ENCODE results near the gene MARK2.

DNA sequence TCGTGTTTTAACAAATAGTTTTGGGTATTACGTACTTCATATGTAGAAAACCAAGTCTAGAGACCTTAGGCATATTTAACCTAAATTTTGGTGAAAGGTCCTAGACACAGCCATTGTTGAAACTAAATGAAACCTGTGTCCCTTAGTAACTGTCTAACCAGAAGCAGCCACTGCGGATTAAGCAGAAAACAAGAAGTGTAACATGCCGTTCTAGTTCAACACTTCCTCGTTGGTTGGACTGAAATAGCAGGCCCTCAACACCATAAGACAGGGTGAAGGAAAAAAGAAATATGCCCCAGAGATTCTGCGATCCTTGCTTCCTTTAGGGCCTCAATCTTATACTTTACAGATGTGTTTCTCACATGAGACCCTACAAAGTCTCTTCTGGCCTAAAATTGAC is 101.9 kb downstream of the MARK2 start:
- TF ChIP-seq, protein P1, sequence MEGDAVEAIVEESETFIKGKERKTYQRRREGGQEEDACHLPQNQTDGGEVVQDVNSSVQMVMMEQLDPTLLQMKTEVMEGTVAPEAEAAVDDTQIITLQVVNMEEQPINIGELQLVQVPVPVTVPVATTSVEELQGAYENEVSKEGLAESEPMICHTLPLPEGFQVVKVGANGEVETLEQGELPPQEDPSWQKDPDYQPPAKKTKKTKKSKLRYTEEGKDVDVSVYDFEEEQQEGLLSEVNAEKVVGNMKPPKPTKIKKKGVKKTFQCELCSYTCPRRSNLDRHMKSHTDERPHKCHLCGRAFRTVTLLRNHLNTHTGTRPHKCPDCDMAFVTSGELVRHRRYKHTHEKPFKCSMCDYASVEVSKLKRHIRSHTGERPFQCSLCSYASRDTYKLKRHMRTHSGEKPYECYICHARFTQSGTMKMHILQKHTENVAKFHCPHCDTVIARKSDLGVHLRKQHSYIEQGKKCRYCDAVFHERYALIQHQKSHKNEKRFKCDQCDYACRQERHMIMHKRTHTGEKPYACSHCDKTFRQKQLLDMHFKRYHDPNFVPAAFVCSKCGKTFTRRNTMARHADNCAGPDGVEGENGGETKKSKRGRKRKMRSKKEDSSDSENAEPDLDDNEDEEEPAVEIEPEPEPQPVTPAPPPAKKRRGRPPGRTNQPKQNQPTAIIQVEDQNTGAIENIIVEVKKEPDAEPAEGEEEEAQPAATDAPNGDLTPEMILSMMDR (IDR thresholded peaks at IDR 0.05 in 2 of 3, conservative IDR thresholded peaks at IDR 0.05 in 1 of 3; ENCODE audit: control insufficient read depth in 2 of 3, extremely low read depth in 1 of 3, insufficient read depth in 1 of 3, low read depth in 3 of 3, low read length in 3 of 3), result no peak
- TF ChIP-seq ATF2 (IDR thresholded peaks at IDR 0.05; ENCODE audit: low read length) (no peak), FOXK2 (IDR thresholded peaks at IDR 0.05) (no peak), RFX5 (IDR thresholded peaks at IDR 0.05; ENCODE audit: low read depth, low read length) (no peak), BCL3 (IDR thresholded peaks at IDR 0.05; ENCODE audit: borderline replicate concordance, insufficient read depth, low read depth, low read length, poor library complexity, severe bottlenecking) (no peak)

Measured in GM12878 (cell line).